OCI-LY7 (cell line): ENCODE measurements around the gene NSD2.

Source experiments
- CTCF ChIP-seq: fragments of 200-600 bp; sonication (generic); conservative IDR thresholded peaks from 2 replicates; pipeline ENCODE4 v1.5.1; 2014; ENCODE audit warnings: mild to moderate bottlenecking, antibody characterized with exemption, low read length, moderate library complexity, mixed read lengths
- EZH2phosphoT487 ChIP-seq: fragments of 200-600 bp; sonication (generic); IDR thresholded peaks from 2 replicates; pipeline ENCODE4 v1.6.1; 2018; ENCODE audit warnings: low read depth, borderline replicate concordance, mild to moderate bottlenecking, mixed run types, antibody characterized with exemption, low read length, moderate library complexity, mixed read lengths

- no peak for TF ChIP-seq CTCF
- no peak for TF ChIP-seq EZH2phosphoT487
These were observed 104.2 kb downstream of the NSD2 start for GRCh38 chr4:1975391-1975801.
